ENCODE results near the gene FRMD4A.

DNA sequence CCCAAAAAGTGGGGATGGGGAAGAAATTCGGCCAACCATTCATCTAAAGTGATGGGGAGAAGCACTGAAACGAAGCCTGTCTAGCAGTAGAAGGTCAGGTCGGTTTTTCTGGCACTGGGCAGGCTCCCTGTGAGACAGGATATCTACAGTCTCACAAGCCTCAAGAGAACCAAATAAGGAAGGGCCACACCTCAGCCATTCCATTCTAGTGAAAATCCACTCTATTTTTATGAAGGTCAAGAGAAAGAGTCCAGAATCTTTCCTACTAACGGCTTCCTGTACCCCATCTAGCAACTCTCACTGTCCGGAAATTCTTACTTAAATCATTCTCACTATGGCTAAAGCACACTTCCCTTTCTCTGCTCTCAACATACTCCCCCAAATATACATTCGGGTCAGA, 476.9 kb downstream of the FRMD4A start:
- TF ChIP-seq, protein P1, sequence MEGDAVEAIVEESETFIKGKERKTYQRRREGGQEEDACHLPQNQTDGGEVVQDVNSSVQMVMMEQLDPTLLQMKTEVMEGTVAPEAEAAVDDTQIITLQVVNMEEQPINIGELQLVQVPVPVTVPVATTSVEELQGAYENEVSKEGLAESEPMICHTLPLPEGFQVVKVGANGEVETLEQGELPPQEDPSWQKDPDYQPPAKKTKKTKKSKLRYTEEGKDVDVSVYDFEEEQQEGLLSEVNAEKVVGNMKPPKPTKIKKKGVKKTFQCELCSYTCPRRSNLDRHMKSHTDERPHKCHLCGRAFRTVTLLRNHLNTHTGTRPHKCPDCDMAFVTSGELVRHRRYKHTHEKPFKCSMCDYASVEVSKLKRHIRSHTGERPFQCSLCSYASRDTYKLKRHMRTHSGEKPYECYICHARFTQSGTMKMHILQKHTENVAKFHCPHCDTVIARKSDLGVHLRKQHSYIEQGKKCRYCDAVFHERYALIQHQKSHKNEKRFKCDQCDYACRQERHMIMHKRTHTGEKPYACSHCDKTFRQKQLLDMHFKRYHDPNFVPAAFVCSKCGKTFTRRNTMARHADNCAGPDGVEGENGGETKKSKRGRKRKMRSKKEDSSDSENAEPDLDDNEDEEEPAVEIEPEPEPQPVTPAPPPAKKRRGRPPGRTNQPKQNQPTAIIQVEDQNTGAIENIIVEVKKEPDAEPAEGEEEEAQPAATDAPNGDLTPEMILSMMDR (IDR thresholded peaks at IDR 0.05; ENCODE audit: poor library complexity): no peak
- no peak for TF ChIP-seq EZH2phosphoT487 (IDR thresholded peaks at IDR 0.05; ENCODE audit: low read depth, severe bottlenecking, unreplicated experiment)

All from hepatocyte (in vitro differentiated cells).